ENCODE measurements around the gene ADCY7. TPM values are rescaled to one million over a fixed set of nuclear protein-coding genes. Genes with fewer than 3 reads are reported as not detected.

The ADCY7 gene
- total and polyA plus RNA-seq, 9 of the 15 experiments (the other 6 are each of a cell fraction or from before 2014, with no cell fraction given), result 2.3 to 108 (median 28.6) TPM

GRCh38 chr16:50245417-50246298 is 20.7 kb upstream of the ADCY7 start (continued):
- TF ChIP-seq ZNF175 (CRISPR knock-in tag; IDR thresholded peaks at IDR 0.05; ENCODE audit: low read depth) (no peak), CEBPZ (IDR thresholded peaks at IDR 0.05; ENCODE audit: borderline replicate concordance, low read depth, low read length) (no peak), NFE2 (IDR thresholded peaks at IDR 0.05; ENCODE audit: low read depth) (no peak), DLX4 (CRISPR knock-in tag; IDR thresholded peaks at IDR 0.05) (no peak), THRA (IDR thresholded peaks at IDR 0.05) (no peak), MIER1 (IDR thresholded peaks at IDR 0.05; ENCODE audit: low read depth) (no peak), BRF1 (IDR thresholded peaks at IDR 0.05; ENCODE audit: borderline replicate concordance, extremely low read depth, insufficient read length) (no peak), L3MBTL2 (IDR thresholded peaks at IDR 0.05) (peak; percentile 70), NRF1 (conservative IDR thresholded peaks at IDR 0.05 in 1 of 2, IDR thresholded peaks at IDR 0.05 in 1 of 2) (peak; percentile 52 to 59), TCFL5 (CRISPR knock-in tag; conservative IDR thresholded peaks at IDR 0.05) (no peak), FOXK2 (conservative IDR thresholded peaks at IDR 0.05 in 1 of 2, IDR thresholded peaks at IDR 0.05 in 1 of 2; ENCODE audit: low read depth in 2 of 2) (no peak; a peak in 1 of 4 replicates), ELK1 (CRISPR knock-in tag; IDR thresholded peaks at IDR 0.05) (no peak), SIRT6 (IDR thresholded peaks at IDR 0.05; ENCODE audit: low read depth, low read length) (no peak), BACH1 (tag; IDR thresholded peaks at IDR 0.05) (no peak), CBX5 (IDR thresholded peaks at IDR 0.05; ENCODE audit: borderline replicate concordance, low read depth) (no peak), MEF2A (IDR thresholded peaks at IDR 0.05; ENCODE audit: control insufficient read depth, low read depth, low read length) (no peak), ZNF121 (CRISPR knock-in tag; conservative IDR thresholded peaks at IDR 0.05) (no peak), HEY1 (CRISPR knock-in tag; IDR thresholded peaks at IDR 0.05; ENCODE audit: borderline replicate concordance) (no peak), ZNF217 (CRISPR knock-in tag; IDR thresholded peaks at IDR 0.05) (no peak), ARID1B (IDR thresholded peaks at IDR 0.05) (peak; percentile 83), MAFG (tag; conservative IDR thresholded peaks at IDR 0.05) (no peak), HDAC2 (IDR thresholded peaks at IDR 0.05) (peak; percentile 77; the same call in 1 of the 2 replicates), ZNF165 (CRISPR knock-in tag; IDR thresholded peaks at IDR 0.05; ENCODE audit: borderline replicate concordance) (no peak)
